Stomach smooth muscle (tissue), 2 donors: ENCODE data around the gene UGP2.

Source experiments
- H3K27ac ChIP-seq: one replicate; pipeline ENCODE4 v1.7.0; 2013; ENCODE audit warnings: mild to moderate bottlenecking, low read length, inconsistent platforms
- H3K27me3 ChIP-seq, 2 donors: one replicate each; pipeline ENCODE4 v1.7.0; 2013; ENCODE audit warnings: low read length in 2 of 2; ENCODE audit not compliant: insufficient read depth in 2 of 2, control insufficient read depth in 1 of 2
- H3K36me3 ChIP-seq, 2 donors: one replicate each; pipeline ENCODE4 v1.7.0; 2013; ENCODE audit warnings: low read length in 2 of 2; ENCODE audit not compliant: control insufficient read depth in 2 of 2, insufficient read depth in 2 of 2
- H3K4me1 ChIP-seq: one replicate; pipeline ENCODE4 v1.7.0; 2013; ENCODE audit warnings: low read length; ENCODE audit not compliant: control insufficient read depth, insufficient read depth
- H3K4me3 ChIP-seq, 2 donors: one replicate each; pipeline ENCODE4 v1.7.0; 2013; ENCODE audit warnings: low read length in 2 of 2
- H3K9ac ChIP-seq, 2 donors: one replicate each; pipeline ENCODE4 v1.7.0; 2013; ENCODE audit warnings: low read length in 2 of 2, mild to moderate bottlenecking in 1 of 2
- H3K9me3 ChIP-seq, 2 donors: one replicate each; pipeline ENCODE4 v1.7.0; 2013; ENCODE audit warnings: low read length in 2 of 2; ENCODE audit not compliant: control insufficient read depth in 2 of 2
- donor health status: healthy.
- donor health status: Pancreatic carcinoma.

Gene UGP2

GRCh38 chr2:63865159-63865799, 23.6 kb downstream of the UGP2 start:
- peaks cover 2 to 6% of the 10 kb centered on the region in 2 donors for H3K36me3 ChIP-seq

GRCh38 chr2:63866009-63866709, 24.5 kb downstream of the UGP2 start:
- Histone ChIP-seq H3K27me3 (no peaks in the 10 kb centered on the region), H3K4me1 (no peaks in the 10 kb centered on the region), H3K9me3 (no peaks in the 10 kb centered on the region), H3K36me3 (peaks cover 2 to 6% of the 10 kb centered on the region in 2 donors), H3K9ac (no peak overlapping the region), H3K4me3 (no peak overlapping the region), H3K27ac (no peak overlapping the region)

More at GRCh38 chr2:63865159-63865799, 23.6 kb downstream of the UGP2 start:
- H3K9ac ChIP-seq = no peak overlapping the region
- no peaks in the 10 kb centered on the region for H3K4me1 ChIP-seq
- H3K4me3 ChIP-seq = no peak overlapping the region
- no peak overlapping the region for H3K27ac ChIP-seq
- no peaks in the 10 kb centered on the region for H3K9me3 ChIP-seq
- no peaks in the 10 kb centered on the region for H3K27me3 ChIP-seq

- Histone ChIP-seq H3K27ac (no peak overlapping the region), H3K4me3 (no peak overlapping the region), H3K9me3 (no peaks in the 10 kb centered on the region), H3K9ac (no peak overlapping the region), H3K27me3 (no peaks in the 10 kb centered on the region), H3K36me3 (no peaks in the 10 kb centered on the region), H3K4me1 (peaks cover 3% of the 10 kb centered on the region)
These were observed 29.0 kb downstream of the UGP2 start for GRCh38 chr2:63870679-63871078.

- H3K4me3 ChIP-seq = no peak overlapping the region
- H3K9me3 ChIP-seq = no peaks in the 10 kb centered on the region
- peaks cover 3% of the 10 kb centered on the region for H3K4me1 ChIP-seq
- H3K27me3 ChIP-seq = no peaks in the 10 kb centered on the region
- H3K27ac ChIP-seq = no peak overlapping the region
- no peak overlapping the region for H3K9ac ChIP-seq
- H3K36me3 ChIP-seq = no peaks in the 10 kb centered on the region
These were observed 30.2 kb downstream of the UGP2 start for GRCh38 chr2:63871864-63872263.

- Histone ChIP-seq H3K4me1 (peaks cover 3% of the 10 kb centered on the region), H3K9ac (no peak overlapping the region), H3K27ac (no peak overlapping the region), H3K9me3 (no peaks in the 10 kb centered on the region), H3K27me3 (no peaks in the 10 kb centered on the region), H3K36me3 (no peaks in the 10 kb centered on the region), H3K4me3 (no peak overlapping the region)
These were observed 31.1 kb downstream of the UGP2 start for GRCh38 chr2:63872571-63873328.

- Histone ChIP-seq H3K27ac (no peak overlapping the region), H3K4me1 (peaks cover 3% of the 10 kb centered on the region), H3K4me3 (no peak overlapping the region), H3K27me3 (no peaks in the 10 kb centered on the region), H3K9me3 (no peaks in the 10 kb centered on the region), H3K9ac (no peak overlapping the region), H3K36me3 (no peaks in the 10 kb centered on the region)
These were observed 32.8 kb downstream of the UGP2 start for GRCh38 chr2:63874204-63875130.

- no peak overlapping the region for H3K27ac ChIP-seq
- no peaks in the 10 kb centered on the region for H3K9me3 ChIP-seq
- H3K4me3 ChIP-seq = no peak overlapping the region
- H3K36me3 ChIP-seq = no peaks in the 10 kb centered on the region
- H3K9ac ChIP-seq = no peak overlapping the region
- H3K4me1 ChIP-seq = peaks cover 3% of the 10 kb centered on the region
- no peaks in the 10 kb centered on the region for H3K27me3 ChIP-seq
These were observed 33.4 kb downstream of the UGP2 start for GRCh38 chr2:63875131-63875527.

GRCh38 chr2:63875559-63876245, 34.0 kb downstream of the UGP2 start:
- H3K4me1 ChIP-seq = peaks cover 3% of the 10 kb centered on the region
- H3K4me3 ChIP-seq = no peak overlapping the region

GRCh38 chr2:63876311-63876710, 34.6 kb downstream of the UGP2 start:
- Histone ChIP-seq H3K27me3 (no peaks in the 10 kb centered on the region), H3K27ac (no peak overlapping the region), H3K4me1 (peaks cover 3% of the 10 kb centered on the region), H3K36me3 (no peaks in the 10 kb centered on the region), H3K9ac (no peak overlapping the region), H3K4me3 (no peak overlapping the region), H3K9me3 (no peaks in the 10 kb centered on the region)

More at GRCh38 chr2:63875559-63876245, 34.0 kb downstream of the UGP2 start:
- no peak overlapping the region for H3K9ac ChIP-seq
- no peak overlapping the region for H3K27ac ChIP-seq
- H3K36me3 ChIP-seq = no peaks in the 10 kb centered on the region
- no peaks in the 10 kb centered on the region for H3K27me3 ChIP-seq
- H3K9me3 ChIP-seq = no peaks in the 10 kb centered on the region

- Histone ChIP-seq H3K4me3 (no peak overlapping the region), H3K36me3 (peaks cover 5 to 9% of the 10 kb centered on the region in 2 donors), H3K9ac (no peak overlapping the region), H3K4me1 (no peaks in the 10 kb centered on the region), H3K9me3 (no peaks in the 10 kb centered on the region), H3K27ac (no peak overlapping the region), H3K27me3 (no peaks in the 10 kb centered on the region)
These were observed 36.8 kb downstream of the UGP2 start for GRCh38 chr2:63878486-63878885.
